GM12878 (cell line): ENCODE measurements around the gene DCLK2.

Source experiments
- ATF3 ChIP-seq: IDR thresholded peaks from 2 replicates; pipeline ENCODE4 v1.6.1; 2011; ENCODE audit warnings: low read depth, mild to moderate bottlenecking, low read length, moderate library complexity, borderline replicate concordance; ENCODE audit errors: extremely low read depth
- CTCF ChIP-seq, 3 experiments: IDR thresholded peaks in 2 of 3; conservative IDR thresholded peaks in 1 of 3; 2 replicates each; pipeline ENCODE4 v1.5.1; 2011; ENCODE audit warnings: low read depth in 3 of 3, low read length in 3 of 3, mild to moderate bottlenecking in 3 of 3, control low read depth in 2 of 3, moderate library complexity in 2 of 3, inconsistent platforms in 1 of 3, mixed read lengths in 1 of 3; ENCODE audit not compliant: control insufficient read depth in 2 of 3, insufficient read depth in 1 of 3; ENCODE audit errors: extremely low read depth in 1 of 3
- HDAC6 ChIP-seq: fragments of 200-600 bp; sonication (generic); IDR thresholded peaks from one replicate; pipeline ENCODE4 v1.8.0; 2017; ENCODE audit warnings: antibody characterized with exemption; ENCODE audit not compliant: unreplicated experiment
- PBX3 ChIP-seq: IDR thresholded peaks from 2 replicates; pipeline ENCODE4 v1.6.1; 2011; ENCODE audit warnings: mild to moderate bottlenecking, low read depth, low read length, moderate library complexity; ENCODE audit not compliant: insufficient replicate concordance
- POLR2AphosphoS5 ChIP-seq: IDR thresholded peaks from 2 replicates; pipeline ENCODE4 v1.6.1; 2011; ENCODE audit warnings: mild to moderate bottlenecking, low read length, inconsistent platforms
- RCOR1 ChIP-seq: conservative IDR thresholded peaks from 2 replicates; pipeline ENCODE4 v1.6.1; 2012; ENCODE audit warnings: low read depth, low read length, improper control_type of control experiment
- REST ChIP-seq: IDR thresholded peaks from 2 replicates; pipeline ENCODE4 v1.6.1; 2012; ENCODE audit warnings: mild to moderate bottlenecking, low read depth, low read length

- TF ChIP-seq HDAC6 (no peak), CTCF (IDR thresholded peaks at IDR 0.05 in 2 of 3, conservative IDR thresholded peaks at IDR 0.05 in 1 of 3; ENCODE audit: control insufficient read depth in 2 of 3, extremely low read depth in 1 of 3, insufficient read depth in 1 of 3, low read depth in 3 of 3, low read length in 3 of 3) (no peak), PBX3 (no peak), ATF3 (no peak), REST (no peak), RCOR1 (no peak), POLR2AphosphoS5 (no peak)
These were observed 55.4 kb downstream of the DCLK2 start for GRCh38 chr4:150133605-150134004.
